Stimulated activated CD4-positive, alpha-beta T cell treated with anti-CD3 and anti-CD28 coated beads, Interleukin-15, amount 100 ng/mL, for 24 hours (primary cell): ENCODE measurements around the gene RPUSD2.
A peak's percentile ranks its signal among the peaks of the same experiment; 100 is the strongest.
"Not testable (repeated sequence)": the region's sequence is repeated elsewhere in the genome, so short reads cannot be mapped to it uniquely, and the experiment has no call there.

Experiments
- DNase-seq: peaks from one replicate; pipeline ENCODE4 v3.0.0-alpha.2; 2020

Gene RPUSD2

GRCh38 chr15:40565333-40566238 is 3.5 kb upstream of the RPUSD2 start:
- DNase-seq = no peak

DNA sequence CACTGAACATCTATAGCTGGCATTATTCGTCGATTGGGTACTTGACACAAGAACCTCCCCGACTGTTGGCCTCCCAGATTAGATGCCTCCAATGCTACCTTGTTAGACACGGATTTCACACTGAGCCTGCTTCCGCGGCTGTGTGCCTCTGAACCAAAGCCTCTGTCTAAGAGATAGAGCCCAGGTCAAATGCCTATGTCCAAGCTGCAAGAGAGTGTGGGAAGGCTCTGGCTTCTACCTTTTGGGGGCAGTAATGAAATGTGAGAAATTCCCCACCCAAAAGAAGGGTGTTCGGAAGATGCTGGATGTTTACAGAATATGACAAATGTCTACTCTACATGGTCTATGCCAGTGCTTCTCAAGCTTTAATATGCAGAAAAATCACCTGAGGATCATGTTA is 2.0 kb upstream of the RPUSD2 start:
- DNase-seq = no peak

GRCh38 chr15:40575113-40575512 is 6.0 kb downstream of the RPUSD2 start:
- no peak for DNase-seq

GRCh38 chr15:40576914-40577313 is 7.8 kb downstream of the RPUSD2 start:
- DNase-seq = not testable (repeated sequence)

DNA sequence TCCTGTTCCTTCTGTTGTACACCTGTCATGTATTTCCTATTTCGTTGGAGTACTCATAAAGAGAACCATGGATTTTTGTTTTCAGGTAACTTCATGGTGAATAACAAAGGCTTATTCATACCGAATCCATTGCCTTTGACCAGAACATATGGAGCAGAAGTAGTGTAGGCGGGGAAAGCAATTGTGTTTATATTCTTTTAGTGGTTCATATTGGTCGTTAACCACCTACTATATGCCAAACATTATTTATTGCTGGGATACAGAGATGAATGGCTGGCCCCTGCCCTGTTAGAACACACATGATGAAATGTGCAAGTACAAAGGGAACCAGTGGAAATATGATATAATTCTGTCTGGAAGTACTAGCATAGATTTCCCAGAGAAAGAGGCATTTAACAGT is 9.8 kb downstream of the RPUSD2 start:
- no peak for DNase-seq

DNA sequence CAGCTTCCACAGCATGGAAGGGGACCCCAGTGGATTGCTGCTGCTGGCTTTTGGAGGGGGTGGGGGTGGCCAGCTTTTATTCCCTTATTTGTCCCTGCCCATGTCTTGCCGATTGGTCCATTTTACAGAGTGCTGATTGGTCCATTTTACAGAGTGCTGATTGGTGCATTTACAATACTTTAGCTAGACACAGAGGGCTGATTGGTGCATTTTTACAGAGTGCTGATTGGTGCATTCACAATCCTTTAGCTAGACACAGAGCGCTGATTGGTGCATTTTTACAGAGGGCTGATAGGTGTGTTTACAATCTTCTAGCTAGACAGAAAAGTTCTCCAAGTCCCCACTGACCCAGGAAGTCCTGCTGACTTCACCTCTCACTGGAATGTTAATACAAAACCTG is 12.7 kb downstream of the RPUSD2 start:
- DNase-seq = not testable (repeated sequence)

DNA sequence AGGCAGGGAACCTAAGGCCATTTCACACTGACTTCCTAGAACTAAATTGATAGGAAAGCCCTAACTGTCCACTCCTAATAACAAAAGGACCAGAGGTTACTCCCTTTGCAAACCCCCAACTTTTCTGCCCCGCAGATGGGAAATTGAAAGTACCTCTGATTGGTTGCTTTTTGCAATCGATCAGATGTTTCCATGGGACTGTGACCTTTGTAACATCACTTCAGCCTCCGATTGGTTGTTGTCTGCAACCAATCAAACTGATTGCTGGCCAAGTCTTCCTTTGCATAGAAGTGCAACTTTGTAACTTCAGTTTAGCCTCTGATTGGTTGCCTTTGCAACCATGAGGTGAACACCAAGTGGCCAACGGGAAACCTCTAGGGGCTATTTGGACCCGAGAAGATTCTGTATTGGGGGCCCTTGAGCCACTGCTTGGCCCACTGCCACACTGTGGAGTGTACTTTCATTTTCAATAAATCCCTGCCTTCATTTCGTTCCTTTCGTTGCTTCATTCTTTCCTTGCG is 13.7 kb downstream of the RPUSD2 start:
- no peak for DNase-seq

DNA sequence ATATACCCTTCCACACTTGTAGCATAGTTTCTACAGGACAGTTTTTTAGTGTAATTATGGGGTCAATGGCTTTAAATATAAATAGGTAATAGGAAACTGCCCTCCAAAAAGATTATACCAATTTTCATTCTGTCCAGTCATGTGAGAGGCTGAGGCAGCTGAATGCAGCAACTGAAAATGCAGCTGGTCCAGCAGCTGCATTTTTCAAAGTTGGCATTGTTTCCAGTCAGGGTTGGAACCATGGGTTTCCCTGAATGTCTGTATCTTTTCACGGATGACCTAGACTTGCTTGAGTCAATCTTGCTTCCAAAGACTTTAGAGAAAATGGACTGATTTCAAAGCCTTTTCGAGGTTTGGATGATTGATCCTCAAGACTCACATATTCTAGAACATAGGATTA is 15.1 kb downstream of the RPUSD2 start:
- DNase-seq = no peak

DNA sequence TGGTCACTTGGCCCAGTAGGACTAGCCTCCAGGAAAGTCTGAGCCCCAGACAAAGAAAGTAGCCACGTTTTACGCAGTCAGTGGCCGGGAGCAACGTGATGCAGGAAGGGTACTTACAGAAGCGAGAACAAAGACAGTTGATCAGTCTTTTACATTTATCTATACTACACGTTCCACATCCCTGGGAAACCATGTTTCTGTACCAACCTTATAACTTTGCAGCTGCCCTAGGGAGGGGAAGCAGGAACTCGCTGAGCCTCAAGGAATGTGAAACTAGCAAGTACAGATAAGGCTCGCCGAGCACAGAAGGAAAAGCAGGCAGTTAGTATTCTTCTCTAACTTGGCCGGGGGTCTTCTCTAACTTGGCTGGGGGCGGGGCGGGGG is 21.6 kb downstream of the RPUSD2 start:
- DNase-seq = no peak

GRCh38 chr15:40591389-40591788 is 22.3 kb downstream of the RPUSD2 start:
- no peak for DNase-seq

GRCh38 chr15:40593165-40593564 is 24.1 kb downstream of the RPUSD2 start:
- no peak for DNase-seq

DNA sequence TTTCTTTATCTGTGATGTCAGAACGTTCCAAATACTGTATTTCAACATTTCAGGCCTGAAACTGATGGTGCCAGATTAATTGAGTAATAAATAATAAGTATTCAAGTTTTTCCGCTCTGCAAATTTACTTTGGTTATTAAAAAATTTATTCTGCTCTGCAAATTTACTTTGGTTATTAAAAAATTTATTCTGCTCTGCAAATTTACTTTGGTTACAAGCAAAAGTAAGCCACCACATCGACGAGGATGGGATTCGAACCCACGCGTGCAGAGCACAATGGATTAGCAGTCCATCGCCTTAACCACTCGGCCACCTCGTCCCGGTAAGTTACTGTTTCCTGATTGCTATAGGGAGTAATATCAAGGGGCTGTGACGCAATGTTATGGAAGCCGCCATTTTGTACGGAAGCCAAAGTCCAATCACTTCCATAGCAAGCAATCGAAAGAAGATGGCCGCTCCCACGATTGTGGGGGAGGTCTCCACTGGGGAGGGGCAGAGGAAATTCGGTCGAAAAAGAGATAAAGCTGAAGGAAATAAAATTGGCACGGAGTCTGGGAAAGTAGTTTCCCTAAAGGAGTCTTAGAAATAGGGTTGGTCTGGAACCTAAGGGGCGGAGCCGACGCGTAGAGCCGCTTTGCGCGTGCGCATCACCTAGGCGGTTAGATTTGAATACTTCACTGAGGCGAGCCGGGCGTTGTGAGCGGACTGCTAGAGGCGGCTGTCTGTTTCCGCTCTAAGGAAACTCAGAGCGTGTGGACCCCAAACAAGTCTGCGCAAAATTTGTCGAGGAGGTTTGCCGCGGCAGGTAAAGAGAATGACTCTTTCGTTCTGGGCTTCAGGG is 24.7 kb downstream of the RPUSD2 start, which contains the start of gene KNL1:
KNL1 (plus strand) TSS at position 662 of the 841 bp plus-strand sequence. CDS start 8,683 bp downstream, outside the sequence.
- DNase-seq = peak; percentile 92

DNA sequence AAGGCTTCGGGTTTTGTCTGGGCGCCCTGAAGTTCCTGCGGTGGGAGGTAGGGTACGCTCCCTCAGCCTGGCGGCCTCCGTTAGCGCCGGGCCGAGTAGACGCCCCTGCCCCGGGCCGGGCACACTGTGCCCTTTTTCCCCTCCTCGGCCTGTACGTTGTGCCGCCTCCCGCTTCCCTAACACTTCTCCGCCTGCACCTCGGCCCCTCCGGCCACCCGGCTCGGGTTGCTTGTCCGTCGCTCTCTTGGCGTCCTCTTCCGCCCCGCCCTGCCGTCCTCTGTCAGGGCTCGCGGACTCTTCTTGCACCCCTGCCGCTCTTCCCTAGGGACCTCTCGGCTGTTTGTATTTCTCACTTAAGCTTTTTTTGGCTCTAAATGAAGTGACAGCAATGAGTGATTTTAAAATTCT is 25.3 kb downstream of the RPUSD2 start:
- DNase-seq = no peak

GRCh38 chr15:40595219-40595618 is 26.1 kb downstream of the RPUSD2 start:
- no peak for DNase-seq

DNA sequence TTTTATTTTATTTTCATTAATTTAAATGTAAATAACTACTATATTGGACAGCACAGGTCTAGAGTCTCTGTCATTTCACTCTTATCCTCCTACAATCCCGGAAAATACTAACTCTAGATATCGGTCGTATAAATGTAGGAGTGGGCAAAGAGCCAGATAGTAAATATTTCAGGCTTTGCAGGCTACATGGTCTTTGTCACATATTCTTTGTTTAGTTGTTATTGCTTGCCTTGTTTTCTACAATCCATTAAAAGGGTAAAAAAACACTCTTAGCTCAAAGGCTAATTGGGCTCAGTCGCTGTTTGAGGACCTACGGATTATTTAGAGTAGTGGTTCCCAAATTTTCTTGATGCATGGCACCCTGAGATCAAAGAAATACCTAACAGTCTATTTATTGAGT is 26.7 kb downstream of the RPUSD2 start:
- DNase-seq = no peak

DNA sequence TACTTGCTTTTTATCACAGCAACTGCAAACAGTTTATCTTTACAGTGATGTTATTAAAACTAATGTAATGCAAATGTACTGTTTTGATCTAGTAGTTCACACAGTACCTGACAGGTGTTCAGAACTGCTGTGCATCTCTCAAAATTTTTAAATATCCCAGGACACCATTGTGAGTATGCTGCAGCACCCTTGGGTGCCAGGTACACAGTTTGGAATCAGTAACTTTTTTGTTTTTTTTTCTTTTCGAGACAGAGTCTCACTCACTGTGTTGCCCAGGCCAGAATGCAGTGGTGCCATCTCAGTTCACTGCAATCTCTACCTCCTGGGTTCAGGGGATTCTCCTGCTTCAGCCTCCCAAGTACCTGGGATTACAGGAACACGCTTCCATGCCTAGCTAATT is 27.9 kb downstream of the RPUSD2 start:
- DNase-seq = no peak

DNA sequence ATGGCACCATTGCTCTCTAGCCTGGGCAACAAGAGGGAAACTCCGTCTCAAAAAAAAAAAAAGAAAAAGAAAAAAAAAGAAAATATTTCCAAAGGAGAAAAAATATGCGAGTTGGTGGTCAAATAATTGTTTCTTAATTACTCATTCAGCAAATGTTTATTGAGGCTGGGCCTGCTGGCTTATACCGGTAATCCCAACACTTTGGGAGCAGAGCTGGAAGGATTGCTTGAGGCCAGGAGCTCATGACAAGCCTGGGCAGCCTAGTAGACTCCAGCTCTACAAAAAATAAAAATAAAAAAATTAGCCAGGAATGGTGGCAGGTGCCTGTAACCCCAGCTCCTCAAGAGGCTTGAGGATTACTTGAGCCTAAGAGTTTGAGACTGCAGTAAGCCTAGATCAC is 29.0 kb downstream of the RPUSD2 start:
- no peak for DNase-seq

DNA sequence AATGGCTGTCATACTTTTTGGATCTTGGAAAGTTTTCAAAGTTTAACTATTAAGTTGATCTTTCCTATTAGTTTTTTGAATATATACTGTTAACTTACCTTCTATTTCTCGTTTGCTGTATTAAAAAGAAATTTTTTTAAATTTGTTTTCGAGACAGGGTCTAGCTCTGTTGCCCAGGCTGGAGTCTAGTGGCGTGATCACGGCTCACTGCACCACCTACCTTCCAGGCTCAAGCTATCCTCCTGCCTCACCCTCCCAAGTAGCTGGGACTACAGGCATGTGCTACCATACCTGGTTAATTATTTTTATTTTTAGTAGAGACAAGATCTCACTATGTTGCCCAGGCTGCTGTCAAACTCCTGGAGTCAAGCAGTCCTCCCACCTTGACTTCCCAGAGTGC is 29.6 kb downstream of the RPUSD2 start:
- no peak for DNase-seq

- DNase-seq = no peak
These were observed 31.9 kb downstream of the RPUSD2 start for GRCh38 chr15:40600956-40601355.

DNA sequence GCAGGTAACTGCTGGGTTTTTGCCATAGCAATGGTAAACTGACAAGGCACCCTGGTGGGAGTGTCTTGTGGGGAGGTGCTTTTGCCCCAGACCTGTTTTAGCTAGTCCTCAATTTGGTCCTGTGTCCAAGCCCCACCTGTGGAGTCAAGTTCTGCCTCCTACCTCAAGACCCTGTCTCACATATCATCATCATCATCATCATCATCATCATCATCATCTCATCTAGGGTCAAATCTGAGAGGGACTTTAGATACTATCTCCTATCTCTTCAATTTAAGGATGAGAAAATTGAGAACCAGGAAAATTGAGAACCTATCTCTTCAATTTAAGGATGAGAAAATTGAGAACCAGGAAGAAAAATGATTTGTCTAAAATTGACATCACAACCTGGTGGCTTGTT is 34.8 kb downstream of the RPUSD2 start:
- no peak for DNase-seq

GRCh38 chr15:40613080-40613479 is 44.0 kb downstream of the RPUSD2 start:
- DNase-seq = no peak

- no peak for DNase-seq
These were observed 48.9 kb downstream of the RPUSD2 start for GRCh38 chr15:40618023-40618422.

- DNase-seq = no peak
These were observed 49.8 kb downstream of the RPUSD2 start for GRCh38 chr15:40618906-40619305.

DNA sequence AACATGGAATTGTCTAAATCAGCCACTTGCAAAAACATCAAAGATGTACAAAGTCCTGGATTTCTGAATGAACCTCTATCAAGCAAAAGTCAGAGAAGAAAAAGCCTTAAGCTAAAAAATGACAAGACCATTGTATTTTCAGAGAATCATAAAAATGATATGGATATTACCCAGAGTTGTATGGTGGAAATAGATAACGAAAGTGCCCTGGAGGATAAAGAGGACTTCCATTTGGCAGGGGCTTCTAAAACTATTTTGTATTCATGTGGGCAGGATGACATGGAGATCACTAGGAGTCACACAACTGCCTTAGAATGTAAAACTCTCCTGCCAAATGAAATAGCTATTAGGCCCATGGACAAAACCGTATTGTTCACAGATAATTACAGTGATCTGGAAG is 54.3 kb downstream of the RPUSD2 start:
- DNase-seq = no peak
